Stimulated activated CD8-positive, alpha-beta memory T cell treated with anti-CD3 and anti-CD28 coated beads, Interleukin-4, amount 100 ng/mL, for 24 hours (primary cell): ENCODE measurements around the gene SNAP29.
"Not testable (repeated sequence)": the region's sequence is repeated elsewhere in the genome, so short reads cannot be mapped to it uniquely, and the experiment has no call there.

Source experiments
- DNase-seq: peaks from one replicate; pipeline ENCODE4 v3.0.0-alpha.2; 2020; ENCODE audit warnings: low read depth

SNAP29 gene

DNA sequence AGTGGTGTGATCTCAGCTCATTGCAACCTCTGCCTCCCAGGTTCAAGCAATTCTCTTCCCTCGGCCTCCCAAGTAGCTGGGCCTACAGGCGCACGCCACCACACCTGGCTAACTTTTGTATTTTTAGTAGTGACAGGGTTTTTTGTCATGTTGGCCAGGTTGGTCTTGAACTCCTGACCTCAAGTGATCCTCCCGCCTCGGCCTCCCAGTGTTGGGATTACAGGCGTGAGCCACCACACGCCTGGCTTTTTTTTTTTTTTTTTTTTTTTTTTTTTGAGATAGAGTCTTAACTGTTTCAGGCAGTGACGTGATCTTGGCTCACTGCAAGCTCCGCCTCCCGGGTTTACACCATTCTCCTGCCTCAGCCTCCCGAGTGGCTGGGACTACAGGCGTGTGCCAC is 71.6 kb downstream of the SNAP29 start:
- DNase-seq, result not testable (repeated sequence)

DNA sequence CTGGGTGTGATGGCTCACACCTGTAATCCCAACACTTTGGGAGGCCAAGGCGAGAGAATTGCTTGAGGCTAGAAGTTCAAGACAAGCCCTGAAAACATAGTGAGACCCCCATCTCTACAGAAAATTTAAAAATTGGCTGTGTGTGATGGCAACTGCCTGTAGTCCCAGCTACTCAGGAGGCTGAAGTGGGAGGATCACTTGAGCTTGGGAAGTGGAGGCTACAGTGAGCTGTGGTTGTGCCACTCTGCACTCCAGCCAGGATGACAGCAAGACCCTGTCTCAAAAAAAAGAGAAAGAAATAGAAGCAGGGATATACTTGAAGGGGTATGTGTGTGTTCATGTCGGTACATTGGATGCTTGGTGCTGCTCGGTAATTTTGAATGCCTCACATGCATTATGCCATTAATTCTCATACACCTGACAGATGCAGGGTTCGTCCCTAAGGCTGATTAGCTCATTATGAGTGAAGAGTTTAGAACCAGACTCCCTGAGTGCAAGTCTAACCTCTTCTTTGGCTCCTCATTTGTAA is 72.4 kb downstream of the SNAP29 start:
- no peak for DNase-seq

DNA sequence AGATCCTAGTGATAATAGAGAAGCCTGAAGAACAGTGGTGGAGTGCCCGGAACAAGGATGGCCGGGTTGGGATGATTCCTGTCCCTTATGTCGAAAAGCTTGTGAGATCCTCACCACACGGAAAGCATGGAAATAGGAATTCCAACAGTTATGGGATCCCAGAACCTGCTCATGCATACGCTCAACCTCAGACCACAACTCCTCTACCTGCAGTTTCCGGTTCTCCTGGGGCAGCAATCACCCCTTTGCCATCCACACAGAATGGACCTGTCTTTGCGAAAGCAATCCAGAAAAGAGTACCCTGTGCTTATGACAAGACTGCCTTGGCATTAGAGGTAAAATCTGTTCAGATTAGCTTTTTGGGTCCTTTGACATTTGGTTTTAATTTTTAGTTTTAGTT is 75.1 kb downstream of the SNAP29 start:
- DNase-seq, result no peak

DNA sequence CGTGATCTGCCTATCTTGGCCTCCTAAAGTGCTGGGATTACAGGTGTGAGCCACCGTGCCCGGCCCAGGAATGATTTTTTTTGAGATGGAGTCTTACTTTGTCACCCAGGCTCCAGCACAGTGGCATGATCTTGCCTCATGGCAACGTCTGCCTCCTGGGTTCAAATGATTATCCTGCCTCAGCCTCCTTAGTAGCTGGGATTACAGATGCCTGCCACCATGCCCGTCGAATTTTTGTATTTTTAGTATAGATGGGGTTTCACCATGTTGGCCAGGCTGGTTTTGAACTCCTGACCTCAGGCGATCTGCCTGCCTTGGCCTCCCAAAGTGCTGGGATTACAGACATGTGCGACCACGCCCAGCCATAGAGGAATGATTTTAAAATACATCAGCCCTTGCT is 76.2 kb downstream of the SNAP29 start:
- not testable (repeated sequence) for DNase-seq

DNA sequence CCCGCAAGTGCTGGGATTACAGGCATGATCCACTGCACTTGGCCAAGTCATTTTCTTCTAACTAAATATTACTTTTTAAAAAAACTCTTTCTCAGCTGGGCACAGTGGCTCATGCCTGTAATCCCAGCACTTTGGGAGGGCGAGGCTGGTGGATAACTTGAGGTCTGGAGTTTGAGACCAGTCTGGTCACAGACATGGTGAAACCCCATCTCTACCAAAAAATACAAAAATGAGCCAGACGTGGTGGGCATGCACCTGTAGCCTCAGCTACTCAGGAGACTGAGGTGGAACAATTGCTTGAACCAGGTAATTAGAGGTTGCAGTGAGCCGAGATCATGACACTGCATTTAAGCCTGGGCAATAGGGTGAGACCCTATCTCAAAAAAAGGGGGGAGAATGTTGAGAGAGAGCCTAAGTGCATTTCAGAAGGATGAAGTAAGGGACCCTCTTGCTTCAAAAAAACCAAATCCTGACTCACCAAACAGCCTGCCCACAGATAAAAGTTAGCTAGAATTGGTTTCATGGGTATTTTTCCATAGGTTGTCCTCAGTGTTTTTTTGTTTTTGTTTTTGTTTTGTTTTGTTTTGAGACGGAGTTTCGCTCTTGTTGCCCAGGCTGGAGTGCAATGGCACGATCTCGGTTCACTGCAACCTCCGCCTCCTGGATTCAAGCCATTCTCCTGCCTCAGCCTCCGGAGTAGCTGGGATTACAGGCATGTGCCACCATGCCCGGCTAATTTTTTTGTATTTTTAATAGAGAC is 77.2 kb downstream of the SNAP29 start:
- DNase-seq, result not testable (repeated sequence)

DNA sequence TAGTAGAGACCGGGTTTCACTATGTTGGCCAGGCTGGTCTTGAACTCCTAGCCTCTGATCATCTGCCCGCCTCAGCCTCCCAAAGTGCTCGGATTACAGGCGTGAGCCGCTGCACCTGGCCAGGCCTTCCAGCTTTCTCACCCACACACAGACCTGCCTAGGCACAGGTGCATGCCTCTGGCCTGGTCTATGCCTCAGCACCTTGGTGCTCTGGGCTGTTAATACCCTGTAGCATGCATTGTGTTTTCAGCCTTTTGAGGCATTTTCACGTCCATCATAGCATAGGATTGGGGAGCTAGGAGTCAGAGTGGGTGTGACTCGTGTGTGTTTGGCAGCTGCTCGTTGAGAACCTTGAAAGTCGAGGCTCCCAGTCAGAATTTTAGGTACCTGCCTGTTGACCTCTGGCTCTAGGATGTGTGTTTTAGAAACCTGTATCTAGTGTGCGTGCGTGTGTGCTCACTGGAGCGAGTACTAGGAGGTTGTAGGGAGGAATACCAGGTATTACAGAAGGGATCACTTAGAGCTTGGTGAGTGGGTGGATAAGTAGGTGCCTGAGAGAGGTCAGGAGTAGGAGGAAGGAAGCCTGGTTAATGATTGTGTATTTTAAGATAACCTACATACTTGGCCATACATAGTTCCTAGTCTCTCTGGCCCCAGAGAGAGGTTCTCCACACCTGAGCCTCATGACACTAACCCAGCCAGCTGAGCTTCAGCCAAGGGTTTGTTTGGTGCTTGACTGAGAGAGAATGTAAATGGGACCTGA is 78.4 kb downstream of the SNAP29 start:
- DNase-seq, result no peak

DNA sequence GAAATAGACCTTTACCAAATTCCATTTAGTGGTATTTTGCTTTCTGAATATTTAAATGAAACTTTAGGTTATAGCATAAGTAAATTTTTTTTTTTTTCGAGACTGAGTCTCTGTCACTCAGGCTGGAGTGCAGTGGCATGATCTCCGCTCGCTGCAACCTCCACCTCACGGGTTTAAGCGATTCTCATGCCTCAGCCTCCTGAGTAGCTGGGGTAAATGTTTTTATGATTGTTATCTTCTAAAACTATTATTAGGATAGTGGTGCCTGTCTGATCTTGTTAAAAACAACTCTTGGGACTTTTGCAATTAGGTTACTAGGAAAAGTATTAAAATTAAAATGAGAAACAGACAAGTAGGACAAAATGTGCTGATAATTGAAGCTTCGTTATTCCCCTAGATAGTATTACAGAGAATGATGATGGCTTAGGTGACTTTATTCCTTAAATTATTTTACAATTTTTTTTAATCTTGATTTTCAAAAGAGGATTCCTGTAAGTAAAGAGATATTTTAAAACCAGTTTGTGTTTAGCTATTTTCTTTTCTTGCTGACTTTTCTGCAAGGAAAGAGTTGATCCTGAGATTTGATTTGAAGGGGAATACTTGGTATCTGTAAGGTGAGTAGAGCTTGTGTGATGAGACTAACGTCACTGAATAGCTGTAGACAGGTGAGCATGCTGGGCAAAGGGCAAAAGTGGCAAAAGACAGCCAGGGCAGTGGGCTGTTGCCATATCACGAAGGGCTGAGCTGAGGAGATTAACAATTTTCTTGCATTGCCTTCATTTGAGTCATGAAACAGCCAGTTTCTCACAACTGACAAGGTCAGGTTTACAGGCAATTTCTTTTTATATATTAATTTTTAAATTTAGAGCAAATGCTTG is 79.2 kb downstream of the SNAP29 start:
- no peak for DNase-seq

DNA sequence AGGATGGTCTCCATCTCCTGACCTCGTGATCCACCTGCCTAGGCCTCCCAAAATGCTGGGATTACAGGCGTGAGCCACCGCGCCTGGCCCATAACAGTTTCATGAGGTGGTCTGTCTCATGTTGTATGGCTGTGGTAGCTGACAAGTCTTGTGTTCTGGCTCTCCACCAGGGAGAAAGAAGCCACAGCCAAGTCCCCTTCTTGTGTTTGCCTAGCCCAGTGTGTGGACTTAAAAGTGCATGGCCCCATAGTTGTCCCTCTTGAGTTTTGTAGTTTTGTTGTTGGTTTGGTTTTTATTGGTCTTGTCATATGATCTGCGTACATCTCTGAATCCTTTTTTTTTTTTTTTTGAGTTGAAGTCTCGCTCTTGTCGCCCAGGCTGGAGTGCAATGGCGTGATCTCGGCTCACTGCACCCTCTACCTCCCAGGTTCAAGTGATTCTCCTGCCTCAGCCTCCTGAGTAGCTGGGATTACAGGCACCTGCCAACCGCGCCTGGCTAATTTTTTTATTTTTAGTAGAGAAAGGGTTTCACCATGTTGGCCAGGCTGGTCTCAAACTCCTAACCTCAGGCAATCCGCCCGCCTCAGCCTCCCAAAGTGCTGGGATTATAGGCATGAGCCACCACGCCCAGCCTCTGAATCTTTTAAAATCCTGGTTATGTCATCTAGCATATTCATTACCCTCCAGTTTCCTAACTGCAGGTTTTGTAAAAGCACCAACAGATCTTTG is 80.8 kb downstream of the SNAP29 start:
- DNase-seq, result not testable (repeated sequence)

DNA sequence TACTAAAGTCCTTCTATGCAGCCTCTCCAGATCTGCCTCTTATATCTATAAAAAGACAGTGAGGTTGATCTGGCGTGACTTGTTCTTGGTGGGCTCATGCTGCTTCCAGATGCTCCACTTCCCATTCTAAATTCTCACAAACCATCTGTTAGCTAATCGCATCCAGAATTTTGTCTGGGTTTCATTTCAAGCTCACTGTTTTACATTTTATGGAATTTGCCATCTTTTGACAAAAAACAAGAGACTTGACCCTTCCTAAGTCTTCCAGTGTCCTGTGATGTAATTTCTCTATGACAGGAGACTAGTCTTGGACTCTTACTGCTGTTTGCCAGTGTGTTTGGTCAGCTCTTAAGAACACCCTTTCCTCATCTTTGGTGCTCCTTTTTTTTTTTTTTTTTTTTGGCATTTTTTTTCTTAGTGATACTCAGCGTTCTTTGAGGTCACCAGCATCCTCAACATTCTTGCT is 81.4 kb downstream of the SNAP29 start:
- DNase-seq, result no peak
